ENCODE results near the gene ZNF764.
"Not testable (repeated sequence)": the region's sequence is repeated elsewhere in the genome, so short reads cannot be mapped to it uniquely, and the experiment has no call there.

The ZNF764 gene

GRCh38 chr16:30526823-30527634 is 31.1 kb downstream of the ZNF764 start:
- TF ChIP-seq CTCF (IDR thresholded peaks at IDR 0.05; ENCODE audit: low read depth, low read length), result peak; percentile 31

GRCh38 chr16:30526137-30526822 is 31.9 kb downstream of the ZNF764 start, which contains the start of gene ZNF768:
Gene ZNF768, minus strand, starts transcription at chr16:30526566. Its CDS starts 153 bp downstream, at chr16:30526413.
- DNase-seq (ENCODE audit: low read depth, low spot score), result peak; percentile 15
- no peak for TF ChIP-seq CTCF (IDR thresholded peaks at IDR 0.05; ENCODE audit: low read depth, low read length)

More at GRCh38 chr16:30526823-30527634, 31.1 kb downstream of the ZNF764 start:
- DNase-seq (ENCODE audit: low read depth, low spot score), result peak; percentile 98
- in situ Hi-C loops (cut with HindIII; ENCODE audit: low sequenced_read_pairs), result no loop called here
- H3K4me3 ChIP-seq (ENCODE audit: low read depth, low read length), result peak overlapping the region; percentile 70

GRCh38 chr16:30525844-30526136 is 32.4 kb downstream of the ZNF764 start:
- no peak for TF ChIP-seq CTCF (IDR thresholded peaks at IDR 0.05; ENCODE audit: low read depth, low read length)
- DNase-seq (ENCODE audit: low read depth, low spot score), result no peak
- H3K4me3 ChIP-seq (ENCODE audit: low read depth, low read length), result peak overlapping the region; percentile 70
- in situ Hi-C loops (cut with HindIII; ENCODE audit: low sequenced_read_pairs), result no loop called here

More at GRCh38 chr16:30526137-30526822, 31.9 kb downstream of the ZNF764 start, which contains the start of gene ZNF768:
- in situ Hi-C loops (cut with HindIII; ENCODE audit: low sequenced_read_pairs), result no loop called here
- peak within 1 kb of the TSS; percentile 70 for H3K4me3 ChIP-seq (ENCODE audit: low read depth, low read length)

GRCh38 chr16:30524575-30525568 is 33.3 kb downstream of the ZNF764 start:
- no peak for DNase-seq (ENCODE audit: low read depth, low spot score)
- no peak for TF ChIP-seq CTCF (IDR thresholded peaks at IDR 0.05; ENCODE audit: low read depth, low read length)
- in situ Hi-C loops (cut with HindIII; ENCODE audit: low sequenced_read_pairs), result no loop called here
- no peak overlapping the region for H3K4me3 ChIP-seq (ENCODE audit: low read depth, low read length)

GRCh38 chr16:30523768-30524574 is 34.2 kb downstream of the ZNF764 start:
- peak; percentile 18 for DNase-seq (ENCODE audit: low read depth, low spot score)
- H3K4me3 ChIP-seq (ENCODE audit: low read depth, low read length), result no peak overlapping the region
- in situ Hi-C loops (cut with HindIII; ENCODE audit: low sequenced_read_pairs), result no loop called here
- no peak for TF ChIP-seq CTCF (IDR thresholded peaks at IDR 0.05; ENCODE audit: low read depth, low read length)

- H3K4me3 ChIP-seq (ENCODE audit: low read depth, low read length); DNase-seq (ENCODE audit: low read depth, low spot score); in situ Hi-C loops (cut with HindIII; ENCODE audit: low sequenced_read_pairs): not testable (repeated sequence)
Observed at GRCh38 chr16:30522702-30523463, 35.3 kb downstream of the ZNF764 start.

Measured in astrocyte of the spinal cord (primary cell).